ENCODE measurements around the gene BAZ2A.
"Not testable (repeated sequence)": the region's sequence is repeated elsewhere in the genome, so short reads cannot be mapped to it uniquely, and the experiment has no call there.

BAZ2A gene

DNA sequence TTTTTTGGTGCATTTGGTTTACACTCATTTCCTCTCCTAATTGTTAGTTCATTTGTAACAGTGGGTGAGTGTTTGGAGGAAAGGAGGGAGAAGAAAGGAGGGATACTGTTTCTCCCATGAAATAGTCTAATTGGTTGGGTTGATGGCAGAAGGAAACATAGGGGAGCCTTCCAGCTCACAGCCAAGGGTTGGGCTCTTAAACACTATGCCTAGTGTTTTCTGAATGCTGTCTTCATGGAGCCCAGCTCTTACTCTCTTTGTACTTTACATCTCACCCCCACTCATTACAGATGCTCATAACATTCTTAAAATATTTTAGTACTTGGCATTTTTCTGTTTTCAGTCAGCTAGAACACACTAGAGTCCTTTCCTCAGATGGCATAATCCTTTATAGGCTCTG lies 38.2 kb downstream of the BAZ2A start:
- no peak for DNase-seq

DNA sequence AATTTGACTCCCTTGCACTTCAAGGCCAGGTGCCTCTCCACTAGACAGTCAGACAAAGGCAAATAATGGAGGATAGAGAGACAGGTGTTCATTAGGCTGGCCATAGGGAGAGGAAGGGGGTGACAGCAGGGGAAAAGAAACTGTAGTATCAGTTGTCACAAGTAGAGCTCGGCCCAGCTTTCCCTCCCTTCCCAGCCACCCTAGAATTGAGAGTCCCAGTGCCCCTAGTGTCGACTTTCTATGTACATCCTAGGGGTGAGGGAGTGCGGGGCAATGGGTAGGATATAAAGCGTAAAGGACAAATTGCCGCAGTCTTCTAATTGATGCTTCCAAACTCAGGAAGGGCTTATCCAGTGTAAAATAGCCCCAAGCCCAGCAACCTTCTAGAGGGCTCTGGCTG lies 39.0 kb downstream of the BAZ2A start:
- peak; percentile 72 for DNase-seq

DNA sequence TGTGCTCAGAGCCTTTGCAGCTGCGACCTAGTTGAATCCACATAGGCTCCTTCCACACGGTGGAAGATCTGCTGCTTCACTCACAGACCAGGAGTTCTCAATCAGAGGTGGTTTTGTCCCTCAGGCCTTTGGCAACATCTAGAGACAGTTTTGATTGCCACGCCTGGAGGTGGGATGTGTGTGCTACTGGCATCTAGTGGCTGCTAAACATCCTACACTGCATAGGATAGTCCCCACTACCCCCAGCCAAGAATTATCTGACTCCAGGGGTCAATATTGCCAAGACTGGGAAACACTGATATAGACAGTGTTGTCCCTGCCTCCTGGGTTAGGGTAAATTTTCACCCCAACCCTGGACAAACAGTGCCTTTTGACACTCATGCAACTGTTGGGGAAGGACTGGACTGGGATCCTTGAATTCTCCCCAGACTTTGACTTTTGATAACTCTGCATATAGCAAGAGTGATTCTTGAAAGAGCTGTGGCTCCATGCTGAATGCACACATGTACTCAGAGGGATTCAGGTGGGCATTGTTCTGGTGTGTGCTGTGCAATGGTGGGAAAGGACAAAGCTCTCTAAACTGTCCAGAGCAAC lies 39.8 kb downstream of the BAZ2A start:
- no peak for DNase-seq

DNA sequence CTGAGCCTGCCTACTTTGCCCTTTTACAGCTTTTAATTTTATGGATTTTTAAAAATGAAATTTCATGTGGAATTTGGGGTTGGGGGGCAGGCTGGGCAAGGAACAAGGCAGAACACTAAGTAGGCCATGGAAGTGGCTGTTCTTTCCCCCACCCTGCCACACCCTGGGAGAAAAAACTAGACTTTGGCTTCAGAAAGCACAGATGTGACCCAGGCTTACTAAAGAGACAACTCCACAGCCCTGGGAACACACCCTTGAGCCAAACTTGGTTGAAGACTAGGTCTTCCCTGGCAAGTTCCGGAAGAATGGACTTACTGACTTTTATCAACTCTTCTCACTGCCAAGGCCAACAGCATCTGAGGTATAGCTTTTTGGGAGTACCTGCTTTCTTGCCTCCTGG lies 40.3 kb downstream of the BAZ2A start:
- DNase-seq, result no peak

DNA sequence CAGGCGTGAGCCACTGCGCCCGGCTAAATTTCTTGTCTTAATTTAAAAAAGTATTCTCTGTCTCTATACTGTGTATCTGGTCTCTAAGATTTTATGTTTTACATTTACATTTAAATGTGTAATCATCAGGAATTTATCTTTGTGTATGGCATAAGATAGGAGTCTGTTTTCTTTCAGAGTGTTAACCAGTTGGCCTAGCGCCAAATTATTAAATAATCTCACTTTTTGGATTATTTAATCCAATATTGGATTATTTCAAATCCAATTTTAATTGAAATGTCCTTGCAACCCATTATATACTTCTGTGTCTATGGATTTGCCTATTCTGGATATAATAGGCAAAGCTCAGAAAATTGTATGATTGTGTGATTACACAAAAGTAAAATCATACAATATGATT lies 45.0 kb downstream of the BAZ2A start:
- no peak for DNase-seq

DNA sequence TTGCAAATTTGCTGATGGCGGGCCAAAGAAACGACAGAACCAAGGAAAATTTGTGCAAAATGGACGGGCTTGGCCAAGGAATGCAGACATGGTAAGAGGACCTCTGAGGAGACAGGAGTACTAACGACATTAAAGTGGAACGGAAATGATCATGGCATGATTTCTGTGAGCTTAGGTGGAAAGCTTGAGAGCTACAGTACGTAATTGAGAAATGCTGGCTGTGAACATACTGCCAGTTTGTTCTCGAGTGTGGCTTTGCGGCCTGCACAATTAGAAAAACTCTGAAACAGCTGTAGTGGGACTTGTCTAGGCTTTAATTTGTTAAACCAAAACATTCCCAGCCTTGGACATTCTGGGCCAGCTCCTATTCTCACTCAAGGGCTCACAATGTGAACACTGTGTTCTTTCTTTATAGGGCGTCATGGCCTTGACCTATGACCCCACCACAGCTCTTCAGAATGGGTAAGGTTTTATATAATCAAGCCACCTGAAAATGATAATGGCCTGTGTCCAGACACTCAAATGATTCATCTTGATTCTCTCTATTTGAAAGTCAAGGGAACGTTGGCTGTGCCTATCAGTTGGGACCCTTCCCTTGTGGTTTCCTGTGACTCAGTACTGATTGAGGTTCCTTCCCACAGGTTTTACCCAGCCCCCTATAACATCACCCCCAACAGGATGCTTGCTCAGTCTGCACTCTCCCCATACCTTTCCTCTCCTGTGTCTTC lies 48.5 kb downstream of the BAZ2A start:
- no peak for DNase-seq

DNA sequence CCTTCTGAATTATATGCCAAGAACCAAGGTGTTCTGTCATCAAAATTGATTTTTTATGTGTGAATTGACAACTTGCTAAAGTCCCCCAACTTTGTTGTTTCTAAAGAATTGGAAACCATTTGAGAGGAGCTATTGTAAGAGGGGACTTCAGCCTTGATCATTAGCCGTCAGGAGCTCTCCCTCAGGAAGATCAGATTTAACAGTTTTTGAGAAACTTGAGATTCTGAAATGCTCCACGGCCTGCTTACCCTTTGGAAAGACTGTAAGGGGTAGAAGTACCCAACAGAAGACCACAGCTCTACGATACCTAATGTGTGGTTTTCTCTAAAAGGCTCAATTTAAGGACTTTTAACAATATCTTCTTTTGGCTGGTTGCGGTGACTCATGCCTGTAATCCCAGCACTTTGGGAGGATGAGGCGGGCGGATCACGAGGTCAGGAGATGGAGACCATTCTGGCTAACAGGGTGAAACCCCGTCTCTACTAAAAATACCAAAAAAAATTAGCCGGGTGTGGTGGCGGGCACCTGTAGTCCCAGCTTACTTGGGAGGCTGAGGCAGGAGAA lies 51.1 kb downstream of the BAZ2A start:
- DNase-seq, result no peak

DNA sequence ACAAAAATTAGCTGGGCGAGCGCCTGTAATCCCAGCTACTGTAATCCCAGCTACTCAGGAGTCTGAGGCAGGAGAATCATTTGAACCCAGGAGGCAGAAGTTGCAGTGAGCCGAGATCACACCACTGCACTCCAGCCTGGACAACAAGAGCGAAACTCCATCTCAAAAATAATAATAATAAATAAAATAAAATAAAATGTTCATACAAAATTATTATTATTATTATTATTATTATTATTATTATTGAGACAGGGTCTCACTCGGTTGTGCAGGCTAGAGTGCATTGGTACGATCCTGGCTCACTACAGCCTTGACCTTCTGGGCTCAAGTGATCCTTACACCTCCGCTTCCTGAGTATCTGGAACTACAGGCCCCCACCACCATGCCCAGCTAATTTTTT lies 52.9 kb downstream of the BAZ2A start:
- not testable (repeated sequence) for DNase-seq

DNA sequence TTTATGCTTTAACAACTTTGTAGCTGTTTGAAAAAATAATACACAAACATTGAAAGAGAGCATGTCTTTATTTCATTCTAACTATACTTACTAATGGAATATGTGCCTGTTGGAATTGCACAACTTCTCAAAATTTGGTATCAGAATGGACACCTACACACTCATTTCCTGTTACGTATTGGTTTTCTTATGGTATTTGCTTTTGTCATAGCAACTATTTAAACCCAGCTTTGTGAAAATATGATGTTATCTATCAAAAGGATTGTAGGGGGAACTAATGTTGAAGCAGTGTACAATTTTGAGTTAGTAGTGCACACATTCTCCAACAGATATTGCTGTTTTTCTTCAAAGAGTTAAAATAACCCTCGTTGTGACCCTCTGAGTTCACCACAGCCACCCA lies 55.9 kb downstream of the BAZ2A start:
- no peak for DNase-seq

DNA sequence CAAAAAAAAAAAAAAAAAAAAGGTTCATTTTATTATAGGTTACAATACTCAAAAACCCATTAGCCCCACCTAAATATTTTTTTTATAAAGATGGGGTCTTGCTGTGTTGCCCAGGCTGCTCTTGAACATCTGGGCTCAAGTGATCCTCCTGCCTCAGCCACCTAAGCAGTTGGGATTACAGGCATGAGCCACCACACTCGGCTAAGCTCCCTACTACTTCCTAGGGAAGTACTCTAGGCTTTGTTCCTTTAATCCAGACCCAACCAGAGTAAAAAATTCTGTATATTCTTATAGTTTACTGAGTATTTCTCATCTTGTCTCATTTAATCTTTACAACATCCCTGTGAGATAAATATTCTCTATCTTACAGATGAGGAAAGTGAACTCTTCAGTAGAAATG lies 57.8 kb downstream of the BAZ2A start:
- DNase-seq, result no peak

DNA sequence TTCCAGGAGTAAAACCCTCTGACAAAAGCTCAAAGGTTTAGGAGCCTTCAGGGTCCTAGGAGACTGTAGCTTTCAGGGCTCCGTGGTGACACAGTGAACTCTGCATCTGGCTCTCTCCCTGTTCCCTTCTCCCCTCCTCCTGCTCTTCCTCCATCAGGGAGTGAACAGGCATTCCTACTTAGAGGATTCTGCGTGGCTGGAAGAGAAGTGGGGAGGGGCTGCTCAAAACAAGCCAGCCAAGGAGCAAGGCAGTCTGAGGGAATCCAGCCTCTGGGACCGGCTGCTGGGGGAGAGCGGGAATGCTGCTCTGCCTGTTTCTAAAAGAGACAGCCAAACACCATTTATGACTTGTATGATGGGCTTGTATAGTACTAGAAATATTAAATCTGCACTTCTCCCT lies 59.0 kb downstream of the BAZ2A start:
- no peak for DNase-seq

DNA sequence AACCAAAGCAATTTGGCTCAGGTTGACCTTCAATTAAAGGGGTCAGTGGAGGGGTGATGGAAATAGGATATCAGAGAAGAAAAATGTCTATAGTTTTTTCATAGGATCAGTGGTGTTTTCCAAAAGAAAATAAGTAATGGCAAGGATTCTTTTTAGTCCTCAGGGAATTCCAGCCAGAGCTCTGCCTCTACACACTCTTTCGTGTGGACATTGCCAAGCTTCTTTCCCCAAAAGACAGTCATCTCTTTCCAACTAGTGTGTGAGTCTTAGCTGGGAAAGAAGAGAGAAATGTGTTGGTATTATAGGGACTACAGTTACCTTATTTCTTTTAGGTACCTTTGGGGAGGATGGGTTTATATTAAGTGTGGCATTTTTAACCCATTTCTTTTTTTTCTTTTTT lies 62.0 kb downstream of the BAZ2A start:
- DNase-seq, result no peak

DNA sequence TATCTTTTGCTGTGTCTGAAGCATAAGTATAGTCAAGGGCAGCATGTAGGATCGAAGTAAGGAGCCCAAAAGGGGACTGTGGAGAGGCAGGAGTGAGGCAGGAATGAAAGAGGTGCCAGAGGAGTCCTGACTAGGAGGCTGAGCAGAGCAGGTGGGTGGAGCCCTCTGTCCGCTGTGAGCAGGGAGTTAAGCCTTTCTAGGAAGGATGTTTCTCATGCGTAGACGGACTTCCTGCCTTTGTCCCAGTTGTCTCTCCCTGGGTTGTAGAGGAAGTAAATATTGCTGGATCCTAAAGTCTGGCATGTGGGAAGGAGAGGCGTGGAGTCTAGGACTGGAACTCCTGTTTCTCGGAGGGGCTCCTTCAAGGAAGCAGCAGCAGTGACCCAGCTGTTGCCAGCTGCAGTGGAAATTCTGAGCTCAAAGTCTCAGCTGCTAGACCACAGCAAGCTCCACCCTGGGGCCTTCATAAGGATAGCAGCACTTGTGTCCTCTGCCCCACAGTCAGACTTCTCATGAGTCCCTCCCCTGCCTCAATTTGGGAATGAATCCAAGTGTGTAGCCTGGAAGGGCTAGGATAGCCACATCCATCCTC lies 64.5 kb downstream of the BAZ2A start:
- no peak for DNase-seq

DNA sequence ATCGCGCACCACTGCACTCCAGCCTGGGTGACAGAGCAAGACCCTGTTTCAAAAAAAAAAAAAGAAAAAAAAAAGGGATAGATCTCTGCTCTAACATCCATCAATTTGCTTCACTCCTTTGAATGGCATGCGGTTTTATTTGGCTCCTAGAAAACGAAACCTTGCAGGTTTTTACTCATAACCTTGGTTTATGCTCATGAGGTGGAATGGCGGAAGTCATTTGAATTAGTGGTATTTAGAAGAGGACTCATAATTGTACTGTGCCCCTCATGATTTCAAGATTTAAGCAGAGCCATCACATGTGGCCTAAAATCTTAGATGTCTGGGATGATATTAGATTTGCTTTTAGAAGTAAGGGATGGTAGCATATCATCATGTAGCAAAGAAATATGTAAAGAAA lies 79.1 kb downstream of the BAZ2A start:
- no peak for DNase-seq

DNA sequence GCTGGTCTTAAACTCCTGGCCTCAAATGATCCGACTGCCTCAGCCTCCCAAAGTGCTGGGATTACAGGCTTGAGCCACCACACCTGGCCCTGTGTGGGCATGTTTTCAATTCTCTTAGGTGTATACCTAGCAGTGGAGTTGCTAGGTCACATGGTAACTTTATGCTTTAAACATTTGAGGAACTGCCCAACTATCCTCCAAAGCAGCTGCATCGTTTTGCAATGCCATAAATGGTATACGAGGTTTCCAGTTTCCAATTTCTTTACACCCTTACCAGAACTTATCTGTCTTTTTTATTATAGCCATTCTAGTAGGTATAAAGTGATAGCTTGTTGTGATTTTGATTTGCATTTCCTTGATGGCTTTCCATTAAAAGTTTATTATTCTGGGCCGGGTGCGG lies 83.4 kb downstream of the BAZ2A start:
- DNase-seq, result no peak

Measured in NCI-H524 treated with DMSO at 0.1 percent for 48 hours (cell line).